Astrocyte of the cerebellum (primary cell): ENCODE measurements around the gene DSTYK.

Experiments
- DNase-seq: peaks from one replicate; pipeline ENCODE4 v3.0.0-alpha.2; 2011; ENCODE audit warnings: low read depth
- H3K4me3 ChIP-seq: 2 replicates; pipeline ENCODE4 v1.5.1; 2011; ENCODE audit warnings: mild to moderate bottlenecking, low read depth, low read length, moderate library complexity
- CTCF ChIP-seq: IDR thresholded peaks from 2 replicates; pipeline ENCODE4 v1.5.1; 2012; ENCODE audit warnings: low read length, low read depth, moderate library complexity, mild to moderate bottlenecking; ENCODE audit errors: missing control alignments
- in situ Hi-C: cut with HindIII; loops from 2 replicates; pipeline ENCODE4 v1.10.0; 2017; ENCODE audit warnings: low sequenced_read_pairs

The DSTYK gene

GRCh38 chr1:205256951-205257625, 45.6 kb upstream of the DSTYK start:
- DNase-seq, result no peak
- no peak for TF ChIP-seq CTCF
- in situ Hi-C loops, result no loop called here
- H3K4me3 ChIP-seq, result no peak overlapping the region

GRCh38 chr1:205255941-205256780, 44.7 kb upstream of the DSTYK start:
- DNase-seq, result peak; percentile 69
- TF ChIP-seq CTCF, result peak; percentile 98
- no peak overlapping the region for H3K4me3 ChIP-seq
- in situ Hi-C loops, result no loop called here

GRCh38 chr1:205251576-205251975, 40.1 kb upstream of the DSTYK start:
- no peak for DNase-seq
- no peak overlapping the region for H3K4me3 ChIP-seq
- in situ Hi-C loops, result no loop called here

GRCh38 chr1:205250699-205251098, 39.2 kb upstream of the DSTYK start:
- no peak overlapping the region for H3K4me3 ChIP-seq
- in situ Hi-C loops, result no loop called here
- no peak for DNase-seq
- no peak for TF ChIP-seq CTCF

More at GRCh38 chr1:205251576-205251975, 40.1 kb upstream of the DSTYK start:
- TF ChIP-seq CTCF, result no peak

- H3K4me3 ChIP-seq, result no peak overlapping the region
- no peak for TF ChIP-seq CTCF
- DNase-seq, result no peak
- in situ Hi-C loops, result no loop called here
Observed at GRCh38 chr1:205249651-205250050, 38.1 kb upstream of the DSTYK start.

- no peak for TF ChIP-seq CTCF
- no peak overlapping the region for H3K4me3 ChIP-seq
- no peak for DNase-seq
- in situ Hi-C loops, result no loop called here
Observed at GRCh38 chr1:205248793-205249601, 37.5 kb upstream of the DSTYK start.
